Mesendoderm (in vitro differentiated cells): ENCODE results near the gene MUS81.

Source experiments
- DNase-seq: peaks from one replicate; pipeline ENCODE4 v3.0.0; 2013
- H2AK5ac ChIP-seq: 2 replicates; pipeline ENCODE4 v1.6.1; 2013; ENCODE audit warnings: low read length, inconsistent platforms
- H2BK120ac ChIP-seq: 2 replicates; pipeline ENCODE4 v1.6.1; 2013; ENCODE audit warnings: low read depth, mild to moderate bottlenecking, low read length, moderate library complexity, mixed read lengths
- H2BK15ac ChIP-seq: replicated peaks from 2 replicates; pipeline ENCODE4 v1.6.1; 2013; ENCODE audit warnings: low read depth, mild to moderate bottlenecking, moderate library complexity
- H2BK5ac ChIP-seq: 2 replicates; pipeline ENCODE4 v1.6.1; 2013; ENCODE audit warnings: low read length, inconsistent platforms
- H3K18ac ChIP-seq: 2 replicates; pipeline ENCODE4 v1.6.1; 2013; ENCODE audit warnings: mild to moderate bottlenecking, low read length, mixed read lengths
- H3K23ac ChIP-seq: one replicate; pipeline ENCODE4 v1.6.1; 2013; ENCODE audit warnings: low read length
- H3K27ac ChIP-seq: 2 replicates; pipeline ENCODE4 v1.5.1; 2013; ENCODE audit warnings: low read depth, mild to moderate bottlenecking, inconsistent platforms, low read length, moderate library complexity
- H3K27me3 ChIP-seq: 2 replicates; pipeline ENCODE4 v1.6.1; 2013; ENCODE audit warnings: low read length, control low read depth, mild to moderate bottlenecking, inconsistent platforms; ENCODE audit not compliant: insufficient read depth, poor library complexity
- H3K36me3 ChIP-seq: 2 replicates; pipeline ENCODE4 v1.6.1; 2013; ENCODE audit warnings: low read length, inconsistent platforms; ENCODE audit not compliant: control insufficient read depth, insufficient read depth
- H3K4ac ChIP-seq: one replicate; pipeline ENCODE4 v1.6.1; 2013; ENCODE audit warnings: low read depth, mild to moderate bottlenecking, low read length, moderate library complexity
- H3K4me1 ChIP-seq: 2 replicates; pipeline ENCODE4 v1.6.1; 2013; ENCODE audit warnings: low read depth, low read length, inconsistent platforms; ENCODE audit not compliant: control insufficient read depth
- H3K4me2 ChIP-seq: 2 replicates; pipeline ENCODE4 v1.6.1; 2013; ENCODE audit warnings: low read length
- H3K4me3 ChIP-seq: 2 replicates; pipeline ENCODE4 v1.5.1; 2013; ENCODE audit warnings: mild to moderate bottlenecking, low read length
- H3K56ac ChIP-seq: one replicate; pipeline ENCODE4 v1.6.1; 2013; ENCODE audit warnings: low read length
- H3K79me1 ChIP-seq: 2 replicates; pipeline ENCODE4 v1.6.1; 2013; ENCODE audit warnings: low read length, inconsistent platforms
- H3K79me2 ChIP-seq: 2 replicates; pipeline ENCODE4 v1.6.1; 2013; ENCODE audit warnings: mild to moderate bottlenecking, low read length; ENCODE audit not compliant: control insufficient read depth, insufficient read depth
- H3K9ac ChIP-seq: 2 replicates; pipeline ENCODE4 v1.6.1; 2013; ENCODE audit warnings: low read length, inconsistent platforms
- H4K5ac ChIP-seq: one replicate; pipeline ENCODE4 v1.6.1; 2013; ENCODE audit warnings: low read length
- H4K8ac ChIP-seq: one replicate; pipeline ENCODE4 v1.6.1; 2013; ENCODE audit warnings: low read depth, mild to moderate bottlenecking, control low read depth, low read length, moderate library complexity
- WGBS: extraction: QIAGEN DNeasy Blood & Tissue Kit; methylation state at CpG from one replicate; pipeline ENCODE4 v1.1.7; 2013; ENCODE audit warnings: low lambda C conversion rate, missing lambda C conversion rate; ENCODE audit not compliant: insufficient coverage; ENCODE audit errors: extremely low coverage; 5-methylcytosine and 5-hydroxymethylcytosine counted together

The MUS81 gene

GRCh38 chr11:65864706-65865471 is 4.7 kb downstream of the MUS81 start:
- Histone ChIP-seq H2BK120ac (no peak overlapping the region), H2BK15ac (no peak overlapping the region), H3K27me3 (no peaks in the 10 kb centered on the region), H4K8ac (no peak overlapping the region), H3K27ac (no peak overlapping the region), H3K4me2 (no peak overlapping the region), H3K79me2 (peaks cover 9% of the 10 kb centered on the region), H4K5ac (no peak overlapping the region), H3K56ac (no peak overlapping the region), H2AK5ac (no peak overlapping the region), H3K36me3 (peaks cover 10% of the 10 kb centered on the region), H3K79me1 (peaks cover 16% of the 10 kb centered on the region), H3K4me1 (no peaks in the 10 kb centered on the region), H3K23ac (no peak overlapping the region), H2BK5ac (no peak overlapping the region), H3K18ac (no peak overlapping the region), H3K4ac (no peak overlapping the region), H3K9ac (no peak overlapping the region), H3K4me3 (no peak overlapping the region)
- no peak for DNase-seq
- no CpG with 5 or more reads among the region's 18 CpGs for WGBS

DNA sequence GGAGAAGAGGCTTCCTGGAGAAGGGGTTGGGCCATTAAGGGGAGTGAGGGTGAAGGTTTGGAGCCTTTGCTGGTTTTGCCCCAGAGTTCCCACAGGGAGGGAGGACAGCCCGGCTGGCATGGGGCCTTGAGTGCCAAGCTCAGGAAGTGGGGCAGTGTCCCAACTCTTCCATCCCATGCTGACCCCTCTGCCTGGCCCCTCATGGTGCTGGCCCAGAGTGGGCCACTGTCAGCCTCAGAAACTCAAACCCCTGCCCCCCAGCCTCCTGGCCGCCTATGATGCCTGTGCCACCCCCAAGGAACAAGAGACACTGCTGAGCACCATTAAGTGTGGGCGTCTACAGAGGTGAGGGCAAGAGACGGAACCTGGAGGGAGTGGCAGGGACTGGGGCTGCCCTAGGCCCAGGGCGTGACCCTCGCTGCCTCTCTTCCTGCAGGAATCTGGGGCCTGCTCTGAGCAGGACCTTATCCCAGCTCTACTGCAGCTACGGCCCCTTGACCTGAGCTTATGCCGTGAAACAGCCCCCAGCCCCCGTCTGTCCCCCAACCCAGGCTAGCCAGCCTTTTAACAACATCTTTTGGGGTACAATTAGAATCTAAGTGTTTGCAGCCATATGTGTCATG is 5.4 kb downstream of the MUS81 start:
- H3K27me3 ChIP-seq: no peaks in the 10 kb centered on the region
- peaks cover 9% of the 10 kb centered on the region for H3K79me2 ChIP-seq
- no peak overlapping the region for H3K23ac ChIP-seq
- H2BK15ac ChIP-seq: no peak overlapping the region
- H3K56ac ChIP-seq: no peak overlapping the region
- H2BK120ac ChIP-seq: no peak overlapping the region
- H3K9ac ChIP-seq: no peak overlapping the region
- H3K4ac ChIP-seq: no peak overlapping the region
- H3K4me2 ChIP-seq: no peak overlapping the region
- WGBS: no CpG with 5 or more reads among the region's 9 CpGs
- no peak overlapping the region for H4K8ac ChIP-seq
- peaks cover 16% of the 10 kb centered on the region for H3K79me1 ChIP-seq
- H3K18ac ChIP-seq: no peak overlapping the region
- H2BK5ac ChIP-seq: no peak overlapping the region
- H3K4me1 ChIP-seq: no peaks in the 10 kb centered on the region
- no peak for DNase-seq
- H3K36me3 ChIP-seq: peaks cover 10% of the 10 kb centered on the region
- H2AK5ac ChIP-seq: no peak overlapping the region
- no peak overlapping the region for H3K27ac ChIP-seq
- H3K4me3 ChIP-seq: no peak overlapping the region
- no peak overlapping the region for H4K5ac ChIP-seq

GRCh38 chr11:65866509-65867283 is 6.5 kb downstream of the MUS81 start:
- Histone ChIP-seq H3K4me3 (no peak overlapping the region), H2BK120ac (no peak overlapping the region), H3K27me3 (no peaks in the 10 kb centered on the region), H2BK5ac (no peak overlapping the region), H2AK5ac (no peak overlapping the region), H3K36me3 (peaks cover 10% of the 10 kb centered on the region), H3K4ac (no peak overlapping the region), H3K9ac (no peak overlapping the region), H3K27ac (peak overlapping the region; percentile 14), H3K23ac (no peak overlapping the region), H4K5ac (no peak overlapping the region), H3K18ac (no peak overlapping the region), H3K4me1 (no peaks in the 10 kb centered on the region), H4K8ac (no peak overlapping the region), H3K56ac (peak overlapping the region; percentile 15), H2BK15ac (no peak overlapping the region), H3K79me1 (peaks cover 8% of the 10 kb centered on the region), H3K79me2 (peaks cover 2% of the 10 kb centered on the region), H3K4me2 (no peak overlapping the region)
- DNase-seq: no peak
- no CpG with 5 or more reads among the region's 21 CpGs for WGBS

GRCh38 chr11:65867284-65868071 is 7.2 kb downstream of the MUS81 start:
- H3K79me1 ChIP-seq: peaks cover 4% of the 10 kb centered on the region
- H3K23ac ChIP-seq: no peak overlapping the region
- peak overlapping the region; percentile 10 for H3K9ac ChIP-seq
- H4K8ac ChIP-seq: no peak overlapping the region
- peak overlapping the region; percentile 15 for H3K56ac ChIP-seq
- H2BK15ac ChIP-seq: no peak overlapping the region
- peak overlapping the region; percentile 67 for H3K4me2 ChIP-seq
- H3K4me1 ChIP-seq: no peaks in the 10 kb centered on the region
- no peaks in the 10 kb centered on the region for H3K27me3 ChIP-seq
- H2AK5ac ChIP-seq: no peak overlapping the region
- no peak overlapping the region for H3K4ac ChIP-seq
- peak overlapping the region; percentile 14 for H3K27ac ChIP-seq
- H3K18ac ChIP-seq: no peak overlapping the region
- H4K5ac ChIP-seq: no peak overlapping the region
- H2BK5ac ChIP-seq: no peak overlapping the region
- peak; percentile 62 for DNase-seq
- no peaks in the 10 kb centered on the region for H3K79me2 ChIP-seq
- H2BK120ac ChIP-seq: no peak overlapping the region
- H3K4me3 ChIP-seq: peak overlapping the region; percentile 0
- H3K36me3 ChIP-seq: peaks cover 10% of the 10 kb centered on the region
- WGBS: no CpG with 5 or more reads among the region's 29 CpGs

- Histone ChIP-seq H3K27me3 (no peaks in the 10 kb centered on the region), H2BK5ac (no peak overlapping the region), H3K79me1 (peaks cover 1% of the 10 kb centered on the region), H3K9ac (peak overlapping the region; percentile 10), H3K36me3 (peaks cover 10% of the 10 kb centered on the region), H3K27ac (no peak overlapping the region), H3K23ac (no peak overlapping the region), H3K4me3 (peak overlapping the region; percentile 0), H2BK15ac (no peak overlapping the region), H4K5ac (no peak overlapping the region), H3K4me2 (peak overlapping the region; percentile 67), H2BK120ac (no peak overlapping the region), H3K56ac (peak overlapping the region; percentile 2), H3K4ac (no peak overlapping the region), H3K4me1 (no peaks in the 10 kb centered on the region), H2AK5ac (no peak overlapping the region), H4K8ac (no peak overlapping the region), H3K79me2 (no peaks in the 10 kb centered on the region), H3K18ac (no peak overlapping the region)
- WGBS: no CpG with 5 or more reads among the region's 19 CpGs
- peak; percentile 84 for DNase-seq
Observed at GRCh38 chr11:65868076-65868667, 7.9 kb downstream of the MUS81 start.
